NCI-H82 (cell line): ENCODE measurements around the gene MMAB.

Source experiments
- DNase-seq: peaks from one replicate; lab custom pipeline; 2025; lab: John Stamatoyannopoulos, UW

MMAB gene

DNA sequence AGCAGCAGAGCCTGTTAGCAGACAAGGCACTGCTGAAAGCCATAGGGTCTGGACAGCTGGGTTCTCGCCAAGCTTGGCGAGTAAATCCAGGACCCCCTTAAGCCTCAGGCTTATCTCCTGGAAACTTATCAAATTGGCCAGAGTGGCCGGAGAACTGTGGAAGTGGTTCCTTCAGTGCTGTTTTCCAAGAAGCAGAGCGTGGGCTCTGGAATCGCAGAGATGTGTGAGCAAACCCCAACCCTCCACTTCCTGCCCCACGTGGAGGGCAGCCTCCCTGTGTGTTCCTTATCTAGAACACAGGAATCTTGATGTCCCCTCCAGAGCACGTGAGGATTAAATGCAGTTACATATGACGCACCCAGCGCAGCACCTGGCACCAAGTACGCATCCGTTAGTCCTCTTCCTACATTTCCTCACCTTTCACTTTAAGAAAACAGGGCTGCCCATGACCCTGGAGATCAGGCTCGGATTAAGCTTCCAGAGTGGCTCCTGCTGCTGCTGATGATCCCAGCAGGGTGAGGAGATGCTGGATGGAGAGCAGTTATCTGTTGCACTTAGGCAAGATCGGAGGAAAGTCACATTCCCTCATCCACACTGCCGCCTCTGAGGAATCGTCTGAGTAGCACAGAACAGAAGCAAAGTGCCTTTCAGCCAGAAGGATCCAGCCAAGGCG lies 35.0 kb downstream of the MMAB start:
- peak; percentile 86 for DNase-seq

DNA sequence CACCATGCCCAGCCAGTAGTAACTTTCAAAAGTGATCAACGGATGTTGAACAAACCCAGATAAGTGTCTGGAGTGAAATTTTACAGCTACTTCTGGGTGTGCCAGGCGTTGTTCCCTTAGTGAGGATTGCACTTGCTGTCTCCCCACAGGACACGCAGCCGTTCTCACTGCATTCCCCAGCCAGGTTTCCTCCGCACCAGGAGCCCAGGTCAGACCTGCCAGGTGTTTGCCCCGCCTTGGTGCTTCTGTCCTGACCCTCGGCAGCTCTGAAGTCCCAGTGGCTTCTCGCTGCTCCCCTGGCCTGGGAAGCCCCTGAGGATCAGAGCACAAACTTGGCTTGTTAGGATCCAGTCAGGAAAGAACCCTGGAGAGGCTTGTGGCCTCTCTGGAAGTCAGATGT lies 36.2 kb downstream of the MMAB start:
- DNase-seq: no peak

DNA sequence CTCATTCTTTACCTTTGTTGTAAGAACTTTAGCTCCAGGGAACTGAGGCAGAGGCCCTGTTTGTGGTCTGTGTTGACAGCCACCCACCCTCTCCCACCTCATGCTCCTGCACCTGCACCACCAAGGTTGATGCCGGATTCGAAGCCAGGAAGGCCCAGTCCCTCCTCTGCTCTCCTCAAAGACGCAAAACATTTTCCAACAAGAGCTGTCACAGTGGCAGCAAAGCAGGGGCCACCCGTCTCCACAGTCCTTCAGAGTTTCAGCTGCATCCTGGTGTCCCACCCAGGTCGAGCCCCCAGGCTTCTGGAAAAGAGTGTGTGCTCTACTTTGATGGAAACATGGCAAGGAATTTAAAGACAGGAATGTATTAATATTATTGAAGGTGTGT lies 37.4 kb downstream of the MMAB start:
- no peak for DNase-seq

DNA sequence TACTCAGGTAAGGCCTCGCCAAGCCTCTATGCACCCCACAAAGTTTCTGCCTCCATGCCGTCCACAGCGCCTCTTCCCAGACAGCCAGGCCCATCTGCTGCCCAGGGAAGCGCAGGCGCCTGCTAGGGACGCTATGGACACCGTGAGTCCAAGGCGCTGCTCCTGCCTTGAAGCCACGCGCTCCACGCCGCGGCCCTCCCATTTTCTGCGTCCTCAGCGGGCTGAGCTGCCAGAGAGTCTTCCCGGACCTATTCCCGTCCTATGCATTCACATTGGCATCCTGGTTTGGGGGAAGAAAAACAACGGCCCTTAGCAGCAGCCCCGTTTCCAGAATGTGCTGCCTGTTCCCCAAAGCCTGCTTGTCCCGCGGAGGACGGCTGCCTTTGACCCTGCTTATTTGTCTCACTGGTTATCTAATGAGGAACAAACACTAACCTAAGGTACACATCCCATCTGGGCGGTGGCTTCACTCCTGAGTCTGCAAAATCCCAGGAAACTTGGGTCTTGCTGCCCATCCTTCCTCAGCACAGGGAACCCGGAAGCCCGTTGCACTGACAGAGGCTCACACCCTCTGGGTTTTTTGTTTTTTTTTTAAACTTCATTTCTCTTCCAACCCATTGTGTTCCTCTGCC lies 38.0 kb downstream of the MMAB start:
- no peak for DNase-seq

DNA sequence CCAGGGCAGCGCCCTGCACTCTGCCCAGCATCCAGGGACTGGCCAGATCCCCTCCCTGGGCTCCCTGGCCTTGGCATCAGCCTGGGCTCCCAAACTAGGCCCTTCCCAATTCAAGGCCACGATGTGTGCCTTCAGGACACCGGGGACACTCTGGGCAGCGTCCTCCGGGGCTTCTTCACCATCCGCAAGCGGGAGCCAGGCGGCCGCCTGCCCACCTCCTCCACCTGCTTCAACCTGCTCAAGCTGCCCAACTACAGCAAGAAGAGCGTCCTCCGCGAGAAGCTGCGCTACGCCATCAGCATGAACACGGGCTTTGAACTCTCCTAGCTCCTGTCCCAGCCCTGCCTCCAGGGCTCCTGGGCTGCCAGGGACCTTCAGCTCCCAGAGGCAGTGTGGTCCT lies 38.8 kb downstream of the MMAB start:
- DNase-seq: no peak

DNA sequence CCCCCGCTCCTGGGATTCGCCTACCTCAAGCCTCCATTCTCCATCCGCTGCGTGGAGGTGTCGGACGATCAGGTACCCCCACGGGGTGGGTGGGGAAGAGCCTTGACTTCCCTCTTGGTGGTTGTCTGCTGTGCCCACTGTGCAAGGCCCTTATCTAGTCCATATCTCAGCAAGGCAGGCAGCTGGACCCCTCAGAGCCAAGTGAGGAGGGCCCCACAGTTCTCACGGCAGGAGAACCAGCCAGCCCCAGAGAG lies 39.9 kb downstream of the MMAB start:
- DNase-seq: no peak

DNA sequence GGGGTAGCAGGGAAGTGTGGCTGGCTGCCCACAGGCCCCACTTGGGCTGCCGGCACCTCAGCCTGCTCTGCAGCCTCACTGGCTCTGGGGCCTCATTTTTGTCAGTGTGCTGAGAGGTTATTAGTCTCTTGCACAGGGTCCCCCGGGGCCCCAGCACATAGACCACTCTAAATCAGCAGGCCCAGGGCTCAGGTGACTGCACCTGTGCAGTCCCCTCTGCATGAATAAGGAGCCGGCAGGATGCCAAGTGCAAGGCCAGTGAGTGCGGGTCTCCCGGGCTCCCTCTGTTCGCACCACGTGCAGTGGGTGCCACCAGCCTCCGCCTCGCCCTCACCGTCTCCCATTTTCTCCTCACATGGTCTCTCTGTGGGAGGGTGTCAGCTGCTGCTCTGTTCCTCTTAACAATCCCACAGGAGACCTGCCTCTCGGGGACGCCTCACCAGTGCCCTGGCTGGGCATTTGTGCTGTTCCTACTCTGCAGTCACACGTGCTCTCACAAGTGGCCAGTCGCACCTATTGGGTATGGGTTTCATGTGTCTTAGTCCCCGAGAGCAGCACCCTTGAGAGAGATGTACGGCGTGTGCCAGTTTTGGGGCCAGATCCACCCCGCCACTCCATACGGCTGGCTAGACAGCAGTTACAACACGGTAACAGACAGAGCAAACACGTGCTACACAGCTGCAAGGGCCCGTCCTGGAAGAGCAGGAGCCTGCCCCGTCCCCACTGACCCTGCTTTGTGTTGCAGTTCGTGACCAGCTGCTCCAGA lies 40.4 kb downstream of the MMAB start:
- no peak for DNase-seq

DNA sequence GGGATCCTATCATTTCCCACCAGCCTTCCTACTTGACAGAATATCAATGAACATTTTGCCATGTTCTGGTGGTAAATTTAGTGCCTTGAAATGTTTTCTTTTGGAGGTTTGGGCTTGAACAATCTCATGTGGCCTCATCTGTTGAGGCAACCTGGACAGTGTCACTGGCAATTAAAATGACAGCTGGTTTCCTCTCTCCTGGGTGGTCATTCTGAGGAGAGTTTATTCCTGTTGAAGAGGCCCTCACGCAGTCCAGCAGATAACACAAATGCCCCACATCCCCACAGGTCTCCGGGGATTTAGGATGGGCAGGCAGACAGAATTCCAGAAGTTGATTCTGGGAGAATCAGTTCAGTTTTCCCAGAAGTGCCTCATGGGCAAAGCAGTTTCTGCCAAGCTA lies 41.9 kb downstream of the MMAB start:
- no peak for DNase-seq

DNA sequence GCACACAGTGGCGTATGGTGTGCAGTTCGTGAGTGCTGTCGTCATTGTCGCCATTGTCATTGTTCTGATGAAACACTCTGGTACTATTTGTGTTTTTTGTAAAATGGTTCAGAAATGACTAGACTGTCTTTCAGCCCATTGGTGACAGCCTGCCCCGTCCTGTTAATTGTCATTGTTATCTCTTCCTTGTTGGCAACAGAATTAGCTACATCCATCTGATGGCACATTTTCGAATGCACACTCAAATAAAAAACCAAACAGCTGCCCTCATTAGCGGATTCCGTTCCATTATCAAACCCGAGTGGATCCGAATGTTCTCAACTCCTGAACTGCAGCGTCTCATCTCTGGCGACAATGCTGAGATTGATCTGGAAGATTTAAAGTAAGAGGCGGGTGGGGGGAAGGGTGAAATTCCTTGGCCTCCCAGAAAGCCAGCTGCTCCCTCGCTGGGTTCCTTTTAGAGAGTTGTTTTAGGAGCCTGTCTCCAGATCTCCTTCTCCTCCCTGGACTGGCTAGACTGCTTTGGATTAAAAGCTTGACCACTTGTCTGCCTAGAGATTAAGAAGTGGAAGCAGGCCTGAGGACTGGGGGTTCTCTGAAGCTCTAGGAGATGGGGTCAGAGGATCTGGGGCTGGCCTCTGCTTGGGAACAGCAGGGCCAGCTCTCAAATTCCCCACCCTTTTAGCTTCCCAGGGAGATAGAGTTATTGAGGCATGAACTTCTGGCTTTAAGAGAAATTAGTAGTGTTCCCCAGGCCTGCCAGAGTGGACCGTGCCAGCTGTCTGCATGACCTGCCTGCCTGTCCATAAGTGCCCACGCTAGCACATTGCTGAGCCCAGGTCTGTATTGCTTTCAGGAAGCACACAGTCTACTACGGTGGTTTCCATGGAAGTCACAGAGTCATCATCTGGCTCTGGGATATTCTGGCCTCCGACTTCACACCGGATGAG lies 43.3 kb downstream of the MMAB start:
- DNase-seq: peak; percentile 89

DNA sequence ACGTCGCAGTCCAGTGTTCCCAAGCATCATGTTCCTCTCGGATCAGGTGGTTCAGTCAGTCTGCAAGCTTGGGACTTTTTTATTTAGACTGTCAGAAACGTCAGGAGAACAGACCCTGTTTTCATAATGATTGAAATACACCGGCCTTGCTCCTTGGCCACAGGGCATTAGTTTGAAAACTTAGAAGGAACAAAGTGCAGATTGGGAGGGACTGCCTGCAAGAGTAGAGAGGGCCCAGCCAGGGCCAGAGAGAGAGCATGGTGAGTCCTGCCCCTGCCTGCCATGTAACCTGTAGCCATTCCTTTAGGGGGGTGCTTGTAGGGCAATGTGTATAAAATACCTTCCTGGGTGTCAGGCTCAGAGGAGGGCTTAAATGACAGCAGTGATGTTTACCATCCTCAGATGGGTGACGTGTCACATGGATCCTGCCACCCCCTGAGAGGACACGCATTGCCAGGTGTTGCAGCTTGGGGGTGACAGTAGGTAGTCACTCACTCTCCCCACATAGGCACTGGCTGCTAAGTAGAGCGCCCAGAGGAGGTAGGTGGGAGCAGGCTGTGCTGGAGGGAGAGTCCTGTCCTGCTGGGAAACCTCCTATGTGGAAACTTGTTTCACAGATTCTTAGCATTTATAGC lies 45.7 kb downstream of the MMAB start:
- DNase-seq: no peak

DNA sequence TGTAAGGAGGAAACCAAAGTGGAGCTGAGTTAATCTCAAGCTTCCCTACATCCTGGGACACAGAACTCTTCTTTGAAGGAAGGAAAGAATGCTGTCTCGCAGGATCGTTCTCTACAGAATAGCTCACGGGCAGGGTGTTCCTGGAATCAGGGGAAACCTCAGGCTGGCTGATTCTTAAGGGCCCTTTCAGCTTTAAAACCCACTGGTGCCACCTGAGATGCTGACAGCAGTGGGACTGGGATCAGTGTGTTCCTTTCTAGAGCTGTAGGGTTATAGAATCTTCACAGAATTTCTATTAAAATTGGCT lies 48.1 kb downstream of the MMAB start:
- no peak for DNase-seq

DNA sequence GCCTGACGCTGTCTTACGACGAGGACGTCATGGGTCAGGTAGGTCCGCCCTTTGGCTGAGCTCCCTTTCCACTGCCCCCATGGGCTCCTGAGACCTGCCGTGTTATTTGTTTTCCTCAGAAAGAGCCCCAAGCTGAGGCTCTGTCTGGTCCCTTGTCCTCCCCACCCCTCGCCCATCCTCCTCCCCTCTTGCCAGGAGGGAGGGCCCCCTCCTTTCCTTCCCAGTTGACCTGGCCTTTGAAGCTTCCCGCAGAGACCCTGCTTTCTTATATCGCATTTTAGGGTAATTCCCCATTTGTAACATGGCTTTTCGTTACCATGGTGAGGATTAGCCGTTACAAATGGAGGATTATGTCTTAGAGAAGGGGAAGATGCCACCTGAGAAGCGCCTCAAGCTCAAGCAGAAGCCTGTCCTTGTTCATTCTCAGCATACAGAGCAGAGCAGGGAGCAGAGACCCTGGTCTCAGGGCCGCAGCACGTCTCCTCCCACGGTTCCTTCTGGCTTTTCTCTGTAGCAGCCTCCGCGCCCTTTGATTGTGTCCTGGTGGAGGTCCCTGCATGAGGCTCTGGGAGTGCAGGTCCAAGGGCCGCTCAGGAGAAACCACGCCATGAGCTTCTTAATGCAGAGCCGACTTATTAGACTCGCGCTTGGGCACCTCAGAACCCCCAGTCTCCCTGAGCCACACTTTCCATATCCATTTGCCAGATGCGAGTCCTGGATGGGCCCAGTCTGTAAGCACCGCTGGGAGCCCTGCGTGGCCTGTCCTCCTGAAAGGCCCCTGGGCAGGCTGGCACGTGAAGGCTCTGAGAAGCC lies 48.6 kb downstream of the MMAB start:
- peak; percentile 94 for DNase-seq

DNA sequence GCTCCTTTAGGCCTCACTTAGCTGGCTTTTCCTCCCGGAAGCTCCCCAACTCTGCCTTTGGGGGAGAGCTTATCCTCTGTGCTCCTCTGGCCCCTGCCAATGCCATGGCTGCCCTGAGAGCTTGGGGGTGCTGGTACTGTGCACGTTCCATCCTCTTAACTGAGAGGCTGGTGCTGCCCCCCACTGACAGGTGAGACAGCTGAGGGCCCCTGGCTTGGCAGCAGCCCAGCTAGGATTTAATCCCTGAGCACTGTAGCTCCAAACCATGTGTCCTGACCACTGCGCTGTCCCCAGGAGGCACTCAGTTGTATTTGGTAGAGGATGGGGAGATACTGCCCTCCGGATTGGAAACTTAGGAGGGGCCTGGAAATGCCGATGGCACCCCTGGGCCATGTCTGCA lies 49.8 kb downstream of the MMAB start:
- peak; percentile 48 for DNase-seq

DNA sequence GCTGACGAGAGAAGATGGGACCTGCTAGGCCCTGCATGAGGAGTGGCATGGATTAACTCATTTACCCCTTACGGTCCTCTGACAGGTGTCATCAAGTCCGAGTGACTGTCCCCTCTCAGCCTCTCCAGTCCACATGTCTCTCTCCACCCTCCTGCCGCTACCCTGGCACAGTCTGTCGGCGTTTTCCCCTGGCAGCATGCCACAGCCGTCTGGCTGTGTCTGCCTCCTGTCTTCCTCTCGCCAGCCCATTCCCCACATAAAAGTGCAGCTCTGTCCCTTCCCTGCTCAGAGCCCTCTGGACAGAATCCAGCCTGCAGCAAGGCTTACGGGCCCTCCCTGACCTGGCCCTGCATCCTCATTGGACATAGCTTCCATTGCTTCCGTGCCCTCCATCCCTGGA lies 50.2 kb downstream of the MMAB start:
- peak; percentile 31 for DNase-seq

DNA sequence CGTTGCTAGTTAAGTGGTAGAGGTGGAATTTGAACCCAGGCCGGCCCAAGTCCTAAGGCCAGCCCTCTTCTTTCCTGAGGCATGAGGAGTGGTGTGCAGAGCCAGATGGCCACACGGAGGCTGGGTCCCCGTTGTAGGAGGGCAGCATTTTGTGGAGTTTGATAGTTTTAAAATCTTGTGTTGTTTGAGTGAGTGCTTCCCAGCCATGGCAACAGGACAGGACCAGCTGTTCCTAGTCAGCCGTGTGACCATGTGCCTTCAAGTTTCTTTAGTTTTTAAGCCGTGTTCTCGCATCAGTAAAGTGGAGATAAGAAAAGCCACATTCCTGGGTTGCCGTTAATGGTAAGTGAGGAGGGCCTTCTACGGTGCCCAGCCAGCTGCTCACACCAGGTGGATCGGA lies 51.5 kb downstream of the MMAB start:
- peak; percentile 36 for DNase-seq

DNA sequence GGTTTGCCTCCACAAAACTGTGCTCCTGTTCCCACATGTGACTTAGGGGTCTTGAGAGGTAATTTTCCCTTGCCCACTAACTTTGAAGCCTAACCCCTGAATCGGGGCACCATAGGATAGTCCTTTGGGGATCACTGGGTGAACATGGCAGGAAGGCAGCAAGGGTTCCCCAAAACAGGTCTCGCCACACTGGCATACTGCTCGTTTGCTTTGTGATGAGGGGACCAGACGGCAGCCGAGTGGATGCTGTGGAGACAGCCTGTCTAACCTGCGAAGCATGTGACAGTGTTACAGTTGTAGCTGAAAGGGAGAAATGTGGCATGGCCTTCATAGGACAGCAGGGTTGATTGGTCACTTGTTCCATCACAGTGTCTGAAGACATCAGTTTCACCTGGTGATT lies 53.5 kb downstream of the MMAB start:
- DNase-seq: no peak

DNA sequence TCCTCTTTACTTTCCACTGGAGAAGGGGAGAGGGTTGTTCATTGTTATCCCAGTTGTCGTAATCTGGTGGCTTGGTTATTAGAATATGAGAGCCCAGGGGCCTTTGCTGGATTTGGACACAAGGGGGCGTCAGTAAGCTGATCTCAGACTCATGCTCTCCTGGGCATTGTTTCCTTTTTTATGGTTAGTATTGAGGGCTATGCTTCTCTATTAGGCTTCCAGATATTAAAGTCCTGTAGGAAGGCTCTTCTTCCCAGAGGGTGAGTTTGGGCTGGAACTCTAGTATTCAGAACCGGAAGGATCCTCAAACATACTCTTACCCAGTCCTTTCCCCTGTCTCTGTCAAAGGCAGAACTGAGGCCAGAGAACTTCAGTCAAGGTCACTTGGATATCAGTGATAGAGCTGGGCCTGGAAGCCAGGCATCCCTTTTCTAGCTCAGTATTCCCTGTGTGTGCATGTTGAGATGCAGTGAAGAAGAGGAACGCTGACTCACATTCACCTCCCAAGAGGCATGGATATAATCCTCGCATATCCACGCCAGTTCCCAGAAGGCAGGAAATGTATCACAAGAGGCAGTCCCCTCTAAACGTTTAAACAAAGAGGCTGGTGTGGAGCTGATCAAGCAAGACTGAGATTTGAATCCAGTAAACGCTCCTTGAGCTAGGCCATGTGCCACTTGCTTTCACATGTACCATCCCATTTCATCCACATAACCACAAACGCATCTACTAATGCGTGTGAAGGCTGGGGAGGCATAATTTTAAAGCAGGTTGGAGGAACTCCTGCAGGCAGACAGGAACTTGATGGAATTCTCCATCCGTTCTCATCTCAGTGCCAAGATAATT lies 54.3 kb downstream of the MMAB start:
- DNase-seq: peak; percentile 91

DNA sequence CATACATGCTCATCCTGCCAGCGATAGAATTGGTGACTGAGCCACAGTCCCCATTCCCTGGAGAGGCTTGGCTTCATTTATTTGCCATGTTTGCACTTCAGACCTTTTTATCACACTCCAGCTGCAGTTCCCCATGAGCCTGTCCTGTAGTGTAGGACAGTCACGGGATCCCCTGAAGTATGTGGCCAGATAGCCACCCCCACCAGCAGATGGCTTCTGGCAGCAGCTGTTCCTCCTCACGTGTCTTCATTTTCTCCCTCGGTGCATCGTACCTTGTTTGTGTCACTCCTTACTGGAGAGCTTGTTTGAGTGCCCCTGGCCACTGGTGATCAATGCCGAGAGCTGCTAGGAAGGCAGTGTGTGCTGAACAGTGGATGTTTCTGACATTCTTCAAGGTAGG lies 55.7 kb downstream of the MMAB start:
- DNase-seq: peak; percentile 83

DNA sequence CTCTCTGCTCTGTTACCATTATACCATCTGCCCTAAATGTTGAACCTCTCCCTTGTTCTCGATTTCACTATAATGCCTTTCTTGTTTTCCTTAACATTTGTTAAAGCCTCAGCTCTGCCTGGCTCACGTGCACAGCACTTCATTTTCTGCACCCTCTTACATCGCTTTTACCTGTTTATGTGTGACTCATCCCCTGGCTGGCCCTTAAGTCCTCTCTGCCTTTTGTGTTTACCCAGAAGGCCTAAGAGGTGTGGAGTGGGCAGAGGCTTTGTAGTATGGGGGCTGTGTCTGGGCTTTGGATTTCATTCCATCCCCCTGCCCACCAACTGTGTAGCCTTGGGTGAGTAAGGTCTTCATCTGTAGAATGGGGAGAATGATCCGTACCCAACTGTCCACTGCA lies 59.3 kb downstream of the MMAB start:
- DNase-seq: no peak

DNA sequence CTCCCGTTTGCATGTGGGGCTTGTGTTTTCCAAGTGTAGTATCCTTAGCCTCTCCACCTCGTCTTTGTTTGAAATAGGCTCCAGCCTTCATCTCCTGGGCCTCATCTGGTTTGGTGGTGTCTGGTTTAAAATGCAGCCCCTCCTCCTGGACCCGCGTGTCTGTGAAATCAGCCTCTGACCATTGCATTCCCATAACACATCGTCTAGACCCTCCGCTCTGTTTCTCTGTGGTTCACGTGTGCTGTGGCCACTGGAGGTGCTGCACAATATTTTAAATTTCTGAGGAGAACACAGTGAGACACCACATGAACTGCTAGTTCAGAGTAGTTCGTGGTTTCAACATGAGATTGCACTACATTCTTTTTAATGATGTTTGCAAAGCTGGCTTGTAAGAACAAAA lies 60.3 kb downstream of the MMAB start:
- no peak for DNase-seq

DNA sequence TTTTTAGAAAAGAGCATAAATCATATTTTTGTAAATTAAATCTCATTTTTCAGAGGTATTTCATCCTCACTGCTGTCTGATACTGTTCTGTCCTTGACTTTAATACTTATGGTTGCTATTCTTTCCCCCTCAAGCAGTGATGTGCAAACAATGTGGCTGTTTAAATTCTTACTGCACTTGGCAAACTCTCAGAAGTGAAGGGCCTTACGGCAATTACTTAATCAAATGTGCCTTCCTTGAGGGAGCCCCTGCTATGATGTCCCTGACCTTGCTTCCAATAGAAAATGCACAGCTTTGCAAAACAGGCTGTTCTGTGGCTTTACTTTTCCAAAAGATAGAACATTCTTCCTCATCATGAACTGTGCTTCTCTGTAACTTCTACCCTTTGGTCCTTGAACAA lies 60.7 kb downstream of the MMAB start:
- no peak for DNase-seq
